HG02970 (cell line): ENCODE measurements around the gene BTBD16.

Experiments used
- ATAC-seq: cut with Tn5 transposase; IDR thresholded peaks from one replicate; pipeline ENCODE4 v1.9.1; 2021; ENCODE audit warnings: mild to moderate bottlenecking, moderate library complexity, moderate number of reproducible peaks; ENCODE audit not compliant: unreplicated experiment, low FRiP score

Gene BTBD16

DNA sequence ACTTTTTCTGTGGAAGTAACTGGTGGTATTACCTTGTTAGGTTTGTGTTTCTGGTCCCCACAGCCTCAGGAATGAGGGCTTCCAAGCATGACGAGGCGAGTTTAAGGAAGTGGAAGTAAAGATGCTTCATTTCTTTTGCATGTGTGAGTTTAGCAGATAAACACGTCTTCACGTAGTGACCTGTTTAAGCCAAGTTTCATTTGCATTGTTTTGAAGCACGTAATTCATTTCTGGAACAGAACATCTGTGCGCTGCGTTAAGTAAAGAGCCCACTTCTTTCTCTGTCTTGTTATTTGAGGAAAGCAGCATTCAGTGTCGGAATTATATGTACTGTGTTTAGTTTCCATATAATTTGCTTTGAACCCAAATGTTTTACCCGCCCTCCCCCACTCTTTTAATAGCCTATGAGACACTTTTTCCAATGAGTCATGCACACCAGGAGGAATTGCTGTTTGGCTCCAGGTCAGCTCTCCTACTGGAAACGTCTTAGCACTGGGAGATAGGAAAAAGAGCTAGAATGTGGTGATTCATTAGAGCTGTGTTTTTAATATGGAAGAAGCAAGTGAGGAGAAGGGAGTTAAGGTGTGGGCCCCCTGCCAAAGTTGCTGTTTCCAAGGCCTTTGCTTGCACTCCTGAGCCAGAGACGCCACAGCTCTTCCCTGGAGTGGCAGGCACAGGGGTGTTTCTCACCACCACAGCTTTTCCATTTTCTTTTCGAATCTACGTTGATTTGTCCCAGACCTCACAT lies 36.7 kb downstream of the BTBD16 start:
- ATAC-seq = no peak

DNA sequence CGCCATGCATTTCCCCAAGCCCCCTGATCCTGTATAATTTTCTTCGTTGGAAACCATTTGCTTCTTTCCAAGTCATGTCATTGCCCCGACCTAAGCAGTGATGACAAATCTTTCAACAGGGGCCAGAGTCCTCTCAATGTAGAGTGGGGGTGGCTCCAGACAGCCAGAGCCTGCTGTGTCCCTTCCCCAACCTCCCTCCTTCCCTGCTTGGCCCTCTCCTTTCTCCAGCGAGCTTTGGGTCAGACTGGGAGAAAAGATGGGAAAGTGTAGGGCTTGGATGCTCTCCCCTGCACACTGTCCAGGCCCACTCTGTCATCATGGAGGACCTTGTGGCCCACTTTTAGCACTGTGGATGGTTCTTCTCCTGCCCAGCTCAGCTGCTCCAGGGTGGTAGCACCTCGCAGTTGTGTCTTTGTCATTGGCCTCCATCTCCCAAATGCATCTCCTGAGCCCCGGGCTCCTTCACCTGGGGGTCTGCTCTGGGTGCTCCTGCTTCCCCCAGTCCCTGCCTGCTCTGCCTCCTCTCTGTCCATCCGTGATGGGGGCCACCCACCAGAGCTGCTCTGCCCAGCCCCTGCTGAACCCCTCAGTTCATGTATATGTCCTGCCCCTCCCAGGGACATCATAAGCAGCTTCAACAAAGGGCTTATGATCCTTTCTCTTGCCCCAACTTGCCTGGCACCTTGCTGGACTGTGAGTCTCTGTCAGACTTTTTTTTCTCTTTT lies 37.5 kb downstream of the BTBD16 start:
- no peak for ATAC-seq

GRCh38 chr10:122310311-122311050 lies 39.4 kb downstream of the BTBD16 start:
- no peak for ATAC-seq

DNA sequence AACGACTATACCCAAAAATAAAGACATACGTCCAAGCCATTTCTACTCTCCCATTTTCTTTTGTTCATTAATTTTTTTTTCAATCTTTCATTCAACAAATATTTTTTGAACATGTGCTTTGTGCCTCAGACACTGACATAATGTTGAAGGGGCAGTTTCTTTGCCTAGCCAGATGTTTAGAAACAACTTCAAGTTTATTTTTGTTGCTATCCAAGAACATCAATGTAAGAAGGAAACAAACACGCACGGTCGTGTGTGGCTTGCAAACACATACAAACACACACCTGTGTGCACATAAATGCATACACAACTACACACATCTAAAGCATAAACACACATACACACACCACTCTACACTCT lies 39.9 kb downstream of the BTBD16 start:
- ATAC-seq = no peak

DNA sequence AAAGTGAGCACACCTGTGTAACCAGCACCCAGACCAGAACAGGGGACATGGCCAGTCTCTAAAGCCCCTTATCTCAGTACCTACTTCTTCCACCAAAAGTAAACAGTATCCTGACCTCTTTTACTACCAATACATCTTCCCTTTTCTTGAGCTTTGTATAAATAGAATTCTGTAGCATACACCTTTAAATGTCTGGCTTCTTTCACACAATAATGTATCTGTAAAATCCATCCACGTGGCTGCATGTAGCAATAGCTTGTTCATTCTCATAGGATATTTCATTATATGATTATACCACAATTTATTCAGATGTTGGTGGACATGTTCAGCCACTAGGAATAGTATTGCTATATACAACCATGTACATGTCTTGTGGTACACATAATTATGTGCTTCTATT lies 40.6 kb downstream of the BTBD16 start:
- ATAC-seq = no peak

DNA sequence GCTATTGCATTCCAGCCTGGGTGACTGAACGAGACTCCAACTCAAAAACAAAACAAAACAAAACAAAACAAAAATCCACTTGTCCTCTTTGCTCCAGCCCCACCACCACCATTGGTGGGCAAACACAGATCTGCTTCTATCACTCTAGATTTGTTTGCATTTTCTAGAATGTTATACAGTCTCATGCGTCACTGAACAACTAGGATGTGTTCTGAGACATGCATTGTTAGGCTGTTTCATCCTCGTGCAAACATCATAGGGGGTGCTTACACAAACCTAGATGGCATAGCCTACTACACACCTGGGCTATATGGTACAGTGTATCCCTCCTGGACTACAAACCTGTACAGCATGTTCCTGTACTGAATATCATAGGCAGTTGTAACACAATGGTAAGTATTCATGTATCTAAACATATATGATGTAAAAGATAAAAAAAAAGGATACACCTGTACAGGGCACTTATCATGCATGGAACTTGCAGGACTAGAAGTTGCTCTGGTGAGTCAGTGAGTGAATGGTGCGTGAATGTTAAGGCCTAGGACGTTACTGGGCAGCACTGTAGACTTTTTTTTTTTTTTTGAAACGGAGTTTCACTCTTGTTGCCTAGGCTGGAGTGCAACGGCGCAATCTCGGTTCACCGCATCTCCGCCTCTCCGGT lies 45.3 kb downstream of the BTBD16 start:
- ATAC-seq = no peak

GRCh38 chr10:122321960-122322359 lies 50.9 kb downstream of the BTBD16 start:
- no peak for ATAC-seq

DNA sequence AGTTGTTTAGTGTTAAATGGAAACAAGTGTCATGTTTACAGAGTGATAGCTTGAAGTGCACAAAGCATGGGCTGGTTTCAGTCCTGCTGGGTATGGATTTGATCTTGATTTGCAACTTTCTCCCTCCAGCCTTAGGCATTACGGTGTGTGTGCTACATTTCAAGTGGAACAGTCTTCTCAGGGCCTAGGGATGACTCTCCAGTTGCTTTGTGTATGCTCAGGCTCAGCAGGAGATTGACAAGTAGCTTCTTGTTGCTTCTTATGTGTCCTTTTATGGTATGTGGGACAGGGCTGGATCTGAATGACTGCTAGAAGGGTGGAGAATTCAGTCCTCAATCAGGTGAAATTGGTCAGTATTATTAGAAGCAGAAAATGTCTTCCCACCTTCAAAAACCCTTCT lies 52.1 kb downstream of the BTBD16 start:
- ATAC-seq = no peak

DNA sequence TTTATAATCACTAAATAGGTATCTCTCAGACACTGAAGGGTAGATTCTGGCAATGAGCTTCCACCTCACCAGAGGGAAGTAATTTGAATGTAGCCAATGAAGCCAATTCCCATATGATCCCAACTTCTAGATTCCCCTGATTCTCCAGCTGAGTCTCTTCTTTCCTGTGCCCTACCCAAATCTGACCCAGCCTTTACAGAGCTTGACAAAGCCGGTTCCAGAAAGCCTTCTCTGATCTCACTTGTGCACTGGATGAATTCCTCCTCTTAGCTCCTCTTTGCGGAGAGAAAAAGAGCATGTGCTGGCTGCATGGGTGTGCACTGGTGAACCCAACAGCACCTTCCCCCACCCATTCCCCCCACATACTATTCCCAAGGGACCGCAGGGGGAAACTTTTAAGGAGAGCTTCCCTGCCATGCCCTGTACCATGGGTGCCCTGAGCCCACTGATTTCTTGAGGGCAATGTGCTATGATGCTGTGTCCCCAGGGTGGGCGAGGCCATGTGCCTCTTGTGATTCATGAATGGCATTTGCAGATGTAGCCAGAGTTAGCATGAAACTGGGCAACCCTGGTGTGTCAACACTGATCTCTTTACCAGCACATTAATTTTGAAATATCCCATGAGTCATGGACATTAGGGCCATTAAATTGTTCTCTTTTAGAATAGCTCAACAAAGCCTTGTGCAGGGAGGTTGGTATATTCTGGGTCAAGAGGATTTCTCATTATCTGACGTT lies 53.0 kb downstream of the BTBD16 start:
- no peak for ATAC-seq

- no peak for ATAC-seq
These were observed 54.1 kb downstream of the BTBD16 start for GRCh38 chr10:122325235-122325634.

DNA sequence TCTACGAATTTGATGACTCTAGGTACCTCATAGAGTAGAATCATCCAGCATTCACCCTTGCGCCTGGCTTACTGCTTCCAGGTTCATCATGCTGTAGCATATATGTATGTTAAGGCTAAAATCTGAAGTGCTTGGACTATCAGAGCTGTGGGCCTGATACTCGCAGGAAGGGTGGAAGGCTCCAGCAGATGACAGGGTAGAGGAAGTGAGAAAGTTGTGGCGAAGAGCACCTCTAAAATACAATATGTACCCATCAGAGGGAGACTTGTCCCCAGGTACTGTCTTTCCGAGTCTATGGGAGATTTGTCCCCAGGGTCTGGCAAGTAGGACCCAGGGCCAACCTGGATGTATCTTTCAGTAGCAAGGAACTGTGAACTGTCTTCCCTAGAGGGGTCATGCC lies 55.3 kb downstream of the BTBD16 start:
- no peak for ATAC-seq

- ATAC-seq = no peak
These were observed 55.7 kb downstream of the BTBD16 start for GRCh38 chr10:122326806-122327205.

GRCh38 chr10:122327237-122328206 lies 56.4 kb downstream of the BTBD16 start:
- no peak for ATAC-seq

DNA sequence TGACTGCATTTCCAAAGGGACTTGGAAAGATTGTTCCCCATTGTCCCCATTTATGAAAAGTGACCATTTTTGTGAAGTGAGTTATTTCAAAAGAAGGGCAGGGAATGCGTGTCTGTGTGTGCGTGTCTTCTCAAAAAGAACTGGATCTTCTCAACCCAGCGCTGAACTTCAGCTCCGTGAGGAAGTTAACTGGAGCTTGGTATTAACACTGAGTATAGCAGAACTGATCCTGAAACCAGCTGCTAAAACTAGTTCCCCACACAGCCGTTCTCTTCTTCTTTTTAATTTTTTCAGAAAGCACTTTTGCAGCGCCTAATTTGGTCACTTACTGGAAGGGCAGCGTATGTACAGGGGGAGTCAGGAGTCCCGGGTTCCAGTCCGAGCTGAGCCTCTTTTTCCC lies 57.6 kb downstream of the BTBD16 start:
- ATAC-seq = no peak

DNA sequence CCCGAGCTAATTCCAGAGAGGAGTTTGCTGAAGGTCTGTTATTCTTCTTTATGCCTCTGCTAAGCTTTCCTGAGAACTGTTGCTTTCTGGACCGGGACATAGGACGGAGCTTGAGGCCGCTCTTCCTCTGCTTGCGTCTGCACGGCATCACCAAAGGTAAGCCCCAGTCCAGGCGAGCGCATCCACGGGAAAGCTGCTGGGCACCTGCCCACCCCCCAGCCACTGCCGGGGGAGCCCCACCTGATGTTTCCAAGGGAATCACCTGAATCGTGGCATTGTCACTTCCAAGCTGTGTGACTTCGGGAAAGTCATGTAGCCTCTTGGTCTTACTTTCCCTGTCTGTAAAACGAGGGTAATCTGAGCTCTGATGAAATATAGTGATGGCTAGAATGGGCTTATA lies 58.3 kb downstream of the BTBD16 start:
- no peak for ATAC-seq

- ATAC-seq = no peak
These were observed 60.0 kb downstream of the BTBD16 start for GRCh38 chr10:122331100-122331499.

DNA sequence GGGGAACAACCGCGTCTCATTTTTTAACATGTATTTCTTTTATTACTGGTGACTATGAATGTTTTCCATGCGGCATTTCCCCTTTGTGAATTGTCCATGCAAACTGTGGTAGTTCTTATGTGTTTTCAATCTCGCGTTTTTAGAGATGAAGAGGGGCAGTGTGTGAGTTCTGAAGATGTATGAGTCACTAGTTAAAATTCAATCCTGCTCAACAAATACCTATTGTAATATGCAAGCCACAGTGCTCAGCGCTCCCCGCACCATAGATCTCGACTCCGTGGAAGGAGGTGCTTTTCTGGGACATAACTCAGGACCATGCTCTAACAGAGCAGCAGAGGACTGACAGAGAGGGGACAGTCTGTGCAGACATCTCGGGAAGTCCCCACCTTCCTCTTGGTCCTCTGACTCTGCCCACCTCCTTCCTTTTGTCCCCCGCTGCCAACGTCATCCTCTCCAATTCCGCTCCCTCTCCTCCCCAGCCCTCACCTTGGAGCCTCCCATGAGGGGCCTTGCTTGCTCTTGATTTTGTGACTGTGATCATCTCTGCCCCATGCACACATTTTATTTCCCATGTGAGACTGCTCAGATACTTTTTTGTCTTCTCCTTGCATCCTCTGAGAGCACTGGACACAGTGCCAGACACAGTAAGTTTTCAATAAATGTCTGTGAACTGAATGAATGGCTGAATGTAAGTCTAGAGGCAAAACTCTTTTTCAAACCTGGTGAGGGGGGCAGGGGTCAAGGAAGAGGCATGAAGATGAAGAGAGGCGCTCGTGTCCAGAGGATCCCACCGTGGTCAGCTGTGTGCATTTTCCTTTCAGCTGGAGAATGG lies 60.7 kb downstream of the BTBD16 start:
- ATAC-seq = no peak

GRCh38 chr10:122333037-122333436 lies 61.9 kb downstream of the BTBD16 start:
- ATAC-seq = no peak
